GM23248 (cell line): ENCODE results near the gene ARL6IP4.

ENCODE experiments used
- EZH2 ChIP-seq: fragments of 200-600 bp; sonication (generic); IDR thresholded peaks from 2 replicates; pipeline ENCODE4 v1.6.1; 2018; ENCODE audit warnings: antibody characterized with exemption, mild to moderate bottlenecking; ENCODE audit not compliant: insufficient read depth, poor library complexity, severe bottlenecking
- EZH2phosphoT487 ChIP-seq: fragments of 200-600 bp; sonication (generic); IDR thresholded peaks from 2 replicates; pipeline ENCODE4 v1.6.1; 2018; ENCODE audit warnings: antibody characterized with exemption, moderate library complexity, mild to moderate bottlenecking, low read depth; ENCODE audit not compliant: insufficient read depth

DNA sequence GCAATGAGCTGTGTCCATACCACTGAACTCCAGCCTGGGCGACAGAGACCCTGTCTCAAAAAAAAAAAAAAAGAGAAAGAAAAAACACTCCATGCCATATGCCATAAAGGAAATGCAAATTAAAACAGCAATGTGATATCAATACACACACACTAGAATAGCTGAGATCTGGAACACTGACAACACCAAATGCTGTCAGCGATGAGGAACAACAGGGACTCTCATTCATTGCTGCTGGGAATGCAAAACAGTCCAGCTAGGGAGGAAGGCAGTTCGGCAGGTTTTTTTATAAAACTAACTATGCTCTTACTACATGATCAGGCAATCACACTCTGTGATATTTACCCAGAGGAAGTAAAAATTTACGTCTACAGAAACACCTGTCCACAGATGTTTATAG is 10.8 kb upstream of the ARL6IP4 start:
- TF ChIP-seq EZH2phosphoT487 (no peak), EZH2 (no peak)
